GM12878 (cell line): ENCODE results near the gene PAK5.
"Not testable (repeated sequence)": the region's sequence is repeated elsewhere in the genome, so short reads cannot be mapped to it uniquely, and the experiment has no call there.

ENCODE experiments used
- CBX5 ChIP-seq: sonication (generic); IDR thresholded peaks from 2 replicates; pipeline ENCODE4 v1.6.1; 2016; ENCODE audit warnings: low read depth, moderate library complexity, mild to moderate bottlenecking, inconsistent platforms
- EGR1 ChIP-seq, 2 experiments: IDR thresholded peaks; 1 replicate in 1 of 2; 2 replicates in 1 of 2; pipeline ENCODE4 v1.6.1; 2011 to 2012; ENCODE audit warnings: low read depth in 2 of 2, low read length in 2 of 2, borderline replicate concordance in 1 of 2, mild to moderate bottlenecking in 1 of 2, moderate library complexity in 1 of 2
- MYC ChIP-seq: IDR thresholded peaks from 2 replicates; pipeline ENCODE4 v1.6.1; 2011; ENCODE audit warnings: mild to moderate bottlenecking, low read length, moderate library complexity, inconsistent platforms; ENCODE audit not compliant: insufficient read depth, insufficient replicate concordance, insufficient read length, severe bottlenecking
- RBBP5 ChIP-seq: fragments of 200-600 bp; sonication (generic); conservative IDR thresholded peaks from 2 replicates; pipeline ENCODE4 v1.6.1; 2016
- SP1 ChIP-seq: IDR thresholded peaks from one replicate; pipeline ENCODE4 v1.6.1; 2011; ENCODE audit warnings: low read depth, low read length
- SUZ12 ChIP-seq: fragments of 200-600 bp; sonication (generic); IDR thresholded peaks from one replicate; pipeline ENCODE4 v1.6.1; 2018; ENCODE audit warnings: antibody characterized with exemption, mild to moderate bottlenecking; ENCODE audit not compliant: unreplicated experiment
- TF ChIP-seq, protein P1 (sequence below): IDR thresholded peaks from 2 replicates; pipeline ENCODE4 v1.6.1; 2012; ENCODE audit warnings: low read depth, low read length, improper control_type of control experiment

DNA sequence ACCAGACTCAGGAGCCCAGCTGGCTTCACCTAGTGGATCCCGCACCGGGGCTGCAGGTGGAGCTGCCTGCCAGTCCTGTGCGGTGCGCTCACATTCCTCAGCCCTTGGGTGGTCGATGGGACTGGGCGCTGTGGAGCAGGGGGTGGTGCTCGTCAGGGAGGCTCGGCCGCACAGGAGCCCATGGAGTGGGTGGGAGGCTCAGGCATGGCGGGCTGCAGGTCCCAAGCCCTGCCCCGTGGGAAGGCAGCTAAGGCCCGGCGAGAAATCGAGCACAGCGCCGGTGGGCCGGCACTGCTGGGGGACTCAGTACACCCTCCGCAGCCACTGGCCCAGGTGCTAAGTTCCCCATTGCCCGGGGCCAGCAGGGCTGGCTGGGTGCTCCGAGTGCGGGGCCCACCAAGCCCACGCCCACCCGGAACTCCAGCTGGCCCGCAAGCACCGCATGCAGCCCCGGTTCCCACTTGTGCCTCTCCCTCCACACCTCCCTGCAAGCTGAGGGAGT is 197.3 kb downstream of the PAK5 start:
- TF ChIP-seq, protein P1, sequence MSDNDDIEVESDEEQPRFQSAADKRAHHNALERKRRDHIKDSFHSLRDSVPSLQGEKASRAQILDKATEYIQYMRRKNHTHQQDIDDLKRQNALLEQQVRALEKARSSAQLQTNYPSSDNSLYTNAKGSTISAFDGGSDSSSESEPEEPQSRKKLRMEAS: not testable (repeated sequence)
- TF ChIP-seq SUZ12; RBBP5; EGR1 (IDR thresholded peaks at IDR 0.05; ENCODE audit: borderline replicate concordance in 1 of 2, low read depth in 2 of 2, low read length in 2 of 2); SP1; MYC; CBX5: not testable (repeated sequence)
